ENCODE measurements around the gene CSTF3. TPM values are rescaled to one million over a fixed set of nuclear protein-coding genes. Genes with fewer than 3 reads are reported as not detected.

The CSTF3 gene
- polyA plus RNA-seq, 1 donor from 2014 or later = 86.8 TPM

- no peaks in the 10 kb centered on the region for H3K9me2 ChIP-seq (ENCODE audit: insufficient read depth, low read length)
- H3K4me3 ChIP-seq (ENCODE audit: low read length) = no peak overlapping the region
- no peaks in the 10 kb centered on the region for H3K79me2 ChIP-seq (replicated peaks; ENCODE audit: insufficient read depth, low read length)
- H3F3A ChIP-seq (ENCODE audit: insufficient read depth, low read length, poor library complexity, severe bottlenecking) = no peaks in the 10 kb centered on the region
- no peaks in the 10 kb centered on the region for H4K20me1 ChIP-seq (ENCODE audit: insufficient read depth)
- TF ChIP-seq SMC3 (conservative IDR thresholded peaks at IDR 0.05; ENCODE audit: poor library complexity) = no peak
- no peak for TF ChIP-seq RAD21 (conservative IDR thresholded peaks at IDR 0.05)
- no peak for TF ChIP-seq CTCF (IDR thresholded peaks at IDR 0.05; ENCODE audit: poor library complexity, severe bottlenecking)
- TF ChIP-seq MXI1 (conservative IDR thresholded peaks at IDR 0.05; ENCODE audit: poor library complexity, severe bottlenecking) = no peak
- no peak for TF ChIP-seq REST (IDR thresholded peaks at IDR 0.05; ENCODE audit: borderline replicate concordance)
- TF ChIP-seq POLR2AphosphoS5 (IDR thresholded peaks at IDR 0.05) = no peak
- no peak for TF ChIP-seq EZH2 (IDR thresholded peaks at IDR 0.05; ENCODE audit: borderline replicate concordance, insufficient read depth, low read length, poor library complexity, severe bottlenecking)
- no peak for TF ChIP-seq EP300 (conservative IDR thresholded peaks at IDR 0.05; ENCODE audit: poor library complexity, severe bottlenecking)
- no peak for TF ChIP-seq TAF1 (IDR thresholded peaks at IDR 0.05; ENCODE audit: low read depth)
- no peak overlapping the region for H3K9ac ChIP-seq (ENCODE audit: low read length)
- no peak overlapping the region for H2AFZ ChIP-seq (ENCODE audit: low read depth, low read length)
- H3K9me3 ChIP-seq (ENCODE audit: low read length) = no peaks in the 10 kb centered on the region
- H3K27me3 ChIP-seq (ENCODE audit: insufficient read depth, low read depth, low read length) = no peaks in the 10 kb centered on the region
- H3K4me2 ChIP-seq (ENCODE audit: low read length) = no peak overlapping the region
- no peaks in the 10 kb centered on the region for H3K36me3 ChIP-seq (ENCODE audit: insufficient read depth, low read length)
- no peak overlapping the region for H3K27ac ChIP-seq (ENCODE audit: low read length)
These were observed 33.2 kb upstream of the CSTF3 start for GRCh38 chr11:33194455-33194854.

GRCh38 chr11:33191467-33191866 lies 30.2 kb upstream of the CSTF3 start:
- H3K4me2 ChIP-seq (ENCODE audit: low read length) = no peak overlapping the region
- no peak overlapping the region for H2AFZ ChIP-seq (ENCODE audit: low read depth, low read length)
- no peak overlapping the region for H3K27ac ChIP-seq (ENCODE audit: low read length)
- H3K27me3 ChIP-seq (ENCODE audit: insufficient read depth, low read depth, low read length) = no peaks in the 10 kb centered on the region
- no peaks in the 10 kb centered on the region for H3K9me2 ChIP-seq (ENCODE audit: insufficient read depth, low read length)
- H3K4me3 ChIP-seq (ENCODE audit: low read length) = no peak overlapping the region
- no peak overlapping the region for H3K9ac ChIP-seq (ENCODE audit: low read length)
- H3K79me2 ChIP-seq (replicated peaks; ENCODE audit: insufficient read depth, low read length) = no peaks in the 10 kb centered on the region
- no peaks in the 10 kb centered on the region for H3F3A ChIP-seq (ENCODE audit: insufficient read depth, low read length, poor library complexity, severe bottlenecking)
- no peaks in the 10 kb centered on the region for H3K9me3 ChIP-seq (ENCODE audit: low read length)
- no peak for TF ChIP-seq TAF1 (IDR thresholded peaks at IDR 0.05; ENCODE audit: low read depth)
- no peak for TF ChIP-seq CTCF (IDR thresholded peaks at IDR 0.05; ENCODE audit: poor library complexity, severe bottlenecking)
- no peak for TF ChIP-seq EP300 (conservative IDR thresholded peaks at IDR 0.05; ENCODE audit: poor library complexity, severe bottlenecking)
- TF ChIP-seq SMC3 (conservative IDR thresholded peaks at IDR 0.05; ENCODE audit: poor library complexity) = no peak
- no peak for TF ChIP-seq POLR2AphosphoS5 (IDR thresholded peaks at IDR 0.05)
- TF ChIP-seq EZH2 (IDR thresholded peaks at IDR 0.05; ENCODE audit: borderline replicate concordance, insufficient read depth, low read length, poor library complexity, severe bottlenecking) = no peak
- no peak for TF ChIP-seq RAD21 (conservative IDR thresholded peaks at IDR 0.05)
- no peak for TF ChIP-seq REST (IDR thresholded peaks at IDR 0.05; ENCODE audit: borderline replicate concordance)
- TF ChIP-seq MXI1 (conservative IDR thresholded peaks at IDR 0.05; ENCODE audit: poor library complexity, severe bottlenecking) = no peak
- H4K20me1 ChIP-seq (ENCODE audit: insufficient read depth) = no peaks in the 10 kb centered on the region
- no peaks in the 10 kb centered on the region for H3K36me3 ChIP-seq (ENCODE audit: insufficient read depth, low read length)
